Endothelial cell of hepatic sinusoid (primary cell): Measurements from ENCODE around the gene NDE1.
"Not testable (repeated sequence)": the region's sequence is repeated elsewhere in the genome, so short reads cannot be mapped to it uniquely, and the experiment has no call there.

Source experiments
- in situ Hi-C: cut with HindIII; loops from 2 replicates; pipeline ENCODE4 v1.10.0; 2017; ENCODE audit warnings: low sequenced_read_pairs

Gene NDE1

GRCh38 chr16:15649311-15649710 lies 734 bp upstream of the NDE1 start:
- in situ Hi-C loops, result not testable (repeated sequence)

GRCh38 chr16:15649727-15650018 lies 372 bp upstream of the NDE1 start:
- in situ Hi-C loops, result no loop called here

- in situ Hi-C loops, result no loop called here
Observed at GRCh38 chr16:15650698-15651171, 690 bp downstream of the NDE1 start.

- in situ Hi-C loops, result no loop called here
Observed at GRCh38 chr16:15652293-15653001, 2.4 kb downstream of the NDE1 start.

GRCh38 chr16:15653227-15653626 lies 3.2 kb downstream of the NDE1 start:
- in situ Hi-C loops, result no loop called here

- in situ Hi-C loops, result no loop called here
Observed at GRCh38 chr16:15654591-15654990, 4.5 kb downstream of the NDE1 start.

GRCh38 chr16:15655561-15655960 lies 5.5 kb downstream of the NDE1 start:
- in situ Hi-C loops, result not testable (repeated sequence)

GRCh38 chr16:15658149-15658548 lies 8.1 kb downstream of the NDE1 start:
- in situ Hi-C loops, result no loop called here

GRCh38 chr16:15658556-15658955 lies 8.5 kb downstream of the NDE1 start:
- in situ Hi-C loops, result no loop called here

GRCh38 chr16:15660203-15660601 lies 10.2 kb downstream of the NDE1 start:
- in situ Hi-C loops, result no loop called here

GRCh38 chr16:15665107-15665506 lies 15.1 kb downstream of the NDE1 start:
- in situ Hi-C loops, result no loop called here

- in situ Hi-C loops, result no loop called here
Observed at GRCh38 chr16:15667091-15667742, 17.2 kb downstream of the NDE1 start.

- in situ Hi-C loops, result no loop called here
Observed at GRCh38 chr16:15671530-15672117, 21.6 kb downstream of the NDE1 start.

- in situ Hi-C loops, result not testable (repeated sequence)
Observed at GRCh38 chr16:15672127-15672513, 22.1 kb downstream of the NDE1 start.

GRCh38 chr16:15672514-15673167 lies 22.6 kb downstream of the NDE1 start:
- in situ Hi-C loops, result no loop called here

GRCh38 chr16:15674571-15674970 lies 24.5 kb downstream of the NDE1 start:
- in situ Hi-C loops, result no loop called here

- in situ Hi-C loops, result no loop called here
Observed at GRCh38 chr16:15676506-15676905, 26.5 kb downstream of the NDE1 start.

- in situ Hi-C loops, result no loop called here
Observed at GRCh38 chr16:15677447-15677846, 27.4 kb downstream of the NDE1 start.

- in situ Hi-C loops, result no loop called here
Observed at GRCh38 chr16:15682105-15682570, 32.1 kb downstream of the NDE1 start.

- in situ Hi-C loops, result no loop called here
Observed at GRCh38 chr16:15686287-15686686, 36.2 kb downstream of the NDE1 start.

- in situ Hi-C loops, result no loop called here
Observed at GRCh38 chr16:15689290-15689689, 39.2 kb downstream of the NDE1 start.

GRCh38 chr16:15690296-15690695 lies 40.3 kb downstream of the NDE1 start:
- in situ Hi-C loops, result no loop called here
